ENCODE measurements around the gene POLR1G. TPM values are rescaled to one million over a fixed set of nuclear protein-coding genes. Genes with fewer than 3 reads are reported as not detected.

POLR1G gene
- total RNA-seq, 2 donors from 2014 or later: 11.0 to 25.4 TPM

DNA sequence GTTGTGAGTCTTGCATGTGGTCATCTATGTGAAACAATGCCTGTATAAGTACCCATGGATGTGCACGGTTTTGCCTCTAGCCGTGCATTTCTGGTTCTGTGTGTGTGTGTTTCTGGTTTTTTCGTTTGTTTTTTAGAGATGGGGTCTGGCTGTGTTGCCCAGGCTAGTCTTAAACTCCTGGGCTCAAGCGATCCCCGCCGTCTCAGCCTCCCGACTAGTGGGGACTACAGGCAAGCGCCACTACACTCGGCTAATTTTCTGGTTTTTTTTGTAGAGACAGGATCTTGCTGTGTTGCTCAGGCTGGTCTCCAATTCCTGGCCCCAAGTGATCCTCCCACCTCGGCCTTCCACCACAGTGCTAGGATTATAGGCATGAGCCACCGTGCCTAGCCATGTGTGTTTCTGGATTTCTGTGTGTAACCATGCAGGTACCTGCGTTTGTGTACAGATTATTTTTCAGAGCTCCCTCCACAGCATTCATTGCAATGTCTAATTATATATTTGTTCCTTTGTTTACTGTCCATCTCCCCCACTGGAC lies 45.5 kb downstream of the POLR1G start:
- Mint-ChIP-seq H3K27ac (peak overlapping the region; percentile 97 to 98), H3K4me1 (ENCODE audit: low read depth in 2 of 2) (peaks cover 58 to 59% of the 10 kb centered on the region in 2 donors), H3K27me3 (no peaks in the 10 kb centered on the region), H3K36me3 (no peaks in the 10 kb centered on the region), H3K9me3 (no peaks in the 10 kb centered on the region), H3K4me3 (peak overlapping the region; percentile 94)
- no peak for DNase-seq (ENCODE audit: low spot score)
- no peak for ATAC-seq

GRCh38 chr19:45455707-45456499 lies 49.5 kb downstream of the POLR1G start:
- H3K9me3 Mint-ChIP-seq: no peaks in the 10 kb centered on the region
- H3K27ac Mint-ChIP-seq: peak overlapping the region; percentile 62 to 75
- no peaks in the 10 kb centered on the region for H3K36me3 Mint-ChIP-seq
- no peaks in the 10 kb centered on the region for H3K27me3 Mint-ChIP-seq
- peak; percentile 79 for DNase-seq (ENCODE audit: low spot score)
- ATAC-seq: peak; percentile 64 to 67
- peak overlapping the region; percentile 55 for H3K4me3 Mint-ChIP-seq
- peaks cover 37 to 43% of the 10 kb centered on the region in 2 donors for H3K4me1 Mint-ChIP-seq (ENCODE audit: low read depth in 2 of 2)

GRCh38 chr19:45456500-45456815 lies 50.0 kb downstream of the POLR1G start:
- DNase-seq (ENCODE audit: low spot score) (no peak), ATAC-seq (no peak)
- Mint-ChIP-seq H3K4me3 (peak overlapping the region; percentile 55), H3K27me3 (no peaks in the 10 kb centered on the region), H3K9me3 (no peaks in the 10 kb centered on the region), H3K4me1 (ENCODE audit: low read depth in 2 of 2) (peaks cover 32 to 38% of the 10 kb centered on the region in 2 donors), H3K27ac (peak overlapping the region; percentile 62 to 75), H3K36me3 (no peaks in the 10 kb centered on the region)

DNA sequence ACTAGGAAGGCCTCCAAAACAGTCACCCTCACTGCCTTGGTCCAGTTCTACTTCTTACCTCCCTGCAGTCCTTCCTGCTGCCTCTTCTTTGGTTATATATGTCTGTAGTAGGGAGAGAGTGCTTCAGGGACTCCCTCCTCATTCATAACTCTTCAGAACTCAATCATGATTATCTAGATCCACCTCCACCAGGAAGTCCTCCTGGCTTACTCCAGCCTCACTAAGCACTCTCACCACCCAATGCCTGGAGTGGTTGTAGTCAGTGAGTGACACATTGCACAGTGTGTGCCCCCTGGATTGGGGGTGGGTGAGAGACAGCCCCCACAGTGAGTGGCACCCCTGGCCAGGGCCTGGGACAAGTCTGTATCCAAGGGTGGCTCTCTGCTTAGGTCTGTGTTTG lies 51.3 kb downstream of the POLR1G start:
- Mint-ChIP-seq H3K4me1 (ENCODE audit: low read depth in 2 of 2) (peaks cover 22 to 29% of the 10 kb centered on the region in 2 donors), H3K4me3 (no peak overlapping the region), H3K27ac (peak overlapping the region; percentile 47 to 48), H3K36me3 (no peaks in the 10 kb centered on the region), H3K9me3 (no peaks in the 10 kb centered on the region), H3K27me3 (no peaks in the 10 kb centered on the region)
- DNase-seq (ENCODE audit: low spot score): no peak
- ATAC-seq: no peak

Other genes with a start within 250 kb of the POLR1G start
- under 1 TPM; 0.14 to 0.22 TPM for gene NKPD1, start 245.7 kb upstream of the POLR1G start, total RNA-seq
- gene TRAPPC6A, start 228.4 kb upstream of the POLR1G start, total RNA-seq: 10 to 100 TPM; 17.5 to 33.5 TPM
- 10 to 100 TPM; 15.4 to 20.5 TPM for gene BLOC1S3, start 227.9 kb upstream of the POLR1G start, total RNA-seq
- gene EXOC3L2, start 161.2 kb upstream of the POLR1G start, total RNA-seq: not detected
- gene MARK4, start 155.4 kb upstream of the POLR1G start, total RNA-seq: 10 to 100 TPM; 31.4 to 42.5 TPM
- under 1 TPM in 1 of 2 donors, not detected in 1; 0.29 TPM for gene CKM, start 83.8 kb upstream of the POLR1G start, total RNA-seq
- not detected for gene KLC3, start 65.9 kb upstream of the POLR1G start, total RNA-seq
- gene ERCC2, start 36.1 kb upstream of the POLR1G start, total RNA-seq: 10 to 100 TPM; 18.1 to 44.0 TPM
- 10 to 100 TPM; 12.2 to 14.1 TPM for gene PPP1R13L, start 1.6 kb upstream of the POLR1G start, total RNA-seq
- gene ERCC1, start 17.3 kb downstream of the POLR1G start, total RNA-seq: 10 to 100 TPM; 65.0 to 67.8 TPM
- 10 to 100 TPM; 16.3 to 18.0 TPM for gene FOSB, start 61.4 kb downstream of the POLR1G start, total RNA-seq
- 1 to 10 TPM; 5.9 to 7.8 TPM for gene RTN2, start 90.4 kb downstream of the POLR1G start, total RNA-seq
- gene PPM1N, start 91.8 kb downstream of the POLR1G start, total RNA-seq: 1 to 10 TPM; 3.2 to 3.6 TPM
- 100 to 1,000 TPM; 447 to 589 TPM for gene VASP, start 100.8 kb downstream of the POLR1G start, total RNA-seq
- 10 to 100 TPM; 17.0 to 17.5 TPM for gene OPA3, start 178.2 kb downstream of the POLR1G start, total RNA-seq
- gene GPR4, start 195.6 kb downstream of the POLR1G start, total RNA-seq: under 1 TPM in 1 of 2 donors, not detected in 1; 0.24 TPM
- 100 to 1,000 TPM; 232 to 255 TPM for gene EML2, start 232.8 kb downstream of the POLR1G start, total RNA-seq